ENCODE results near the gene RAB21.

DNA sequence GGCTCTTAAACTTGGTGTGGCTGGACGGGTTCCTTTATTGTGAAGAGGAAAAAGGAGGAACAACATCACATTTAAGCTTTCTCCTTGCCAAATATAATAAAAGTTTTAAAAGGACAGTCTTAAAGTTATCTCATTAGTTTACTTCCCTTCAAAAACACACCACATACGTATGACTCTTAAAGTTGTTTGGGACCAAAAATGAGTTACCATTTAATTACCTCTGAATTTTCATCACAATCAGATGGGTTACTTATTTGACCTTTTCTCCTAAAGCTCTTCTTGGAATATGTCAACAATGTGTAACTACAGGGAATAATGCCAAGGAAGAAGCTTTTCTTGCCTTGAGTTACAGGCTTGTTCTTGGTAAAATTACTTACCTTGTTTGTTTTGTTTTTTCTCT is 16.4 kb downstream of the RAB21 start:
- TF ChIP-seq FOXK2 (IDR thresholded peaks at IDR 0.05) (no peak), BHLHE40 (IDR thresholded peaks at IDR 0.05; ENCODE audit: borderline replicate concordance) (no peak), FOXM1 (IDR thresholded peaks at IDR 0.05; ENCODE audit: borderline replicate concordance) (no peak), SP1 (IDR thresholded peaks at IDR 0.05) (no peak), ELF4 (IDR thresholded peaks at IDR 0.05) (no peak), HDGF (IDR thresholded peaks at IDR 0.05; ENCODE audit: borderline replicate concordance) (no peak), ZNF384 (IDR thresholded peaks at IDR 0.05) (no peak), SUZ12 (IDR thresholded peaks at IDR 0.05) (no peak), TARDBP (IDR thresholded peaks at IDR 0.05) (no peak), L3MBTL2 (conservative IDR thresholded peaks at IDR 0.05) (no peak), CTBP1 (IDR thresholded peaks at IDR 0.05; ENCODE audit: borderline replicate concordance) (no peak), FOXA1 (IDR thresholded peaks at IDR 0.05) (no peak), NFRKB (IDR thresholded peaks at IDR 0.05) (no peak)
- TF ChIP-seq, protein P1, sequence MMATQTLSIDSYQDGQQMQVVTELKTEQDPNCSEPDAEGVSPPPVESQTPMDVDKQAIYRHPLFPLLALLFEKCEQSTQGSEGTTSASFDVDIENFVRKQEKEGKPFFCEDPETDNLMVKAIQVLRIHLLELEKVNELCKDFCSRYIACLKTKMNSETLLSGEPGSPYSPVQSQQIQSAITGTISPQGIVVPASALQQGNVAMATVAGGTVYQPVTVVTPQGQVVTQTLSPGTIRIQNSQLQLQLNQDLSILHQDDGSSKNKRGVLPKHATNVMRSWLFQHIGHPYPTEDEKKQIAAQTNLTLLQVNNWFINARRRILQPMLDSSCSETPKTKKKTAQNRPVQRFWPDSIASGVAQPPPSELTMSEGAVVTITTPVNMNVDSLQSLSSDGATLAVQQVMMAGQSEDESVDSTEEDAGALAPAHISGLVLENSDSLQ (IDR thresholded peaks at IDR 0.05) = no peak
